Measurements from ENCODE around the gene TMEM178B.

The TMEM178B gene

DNA sequence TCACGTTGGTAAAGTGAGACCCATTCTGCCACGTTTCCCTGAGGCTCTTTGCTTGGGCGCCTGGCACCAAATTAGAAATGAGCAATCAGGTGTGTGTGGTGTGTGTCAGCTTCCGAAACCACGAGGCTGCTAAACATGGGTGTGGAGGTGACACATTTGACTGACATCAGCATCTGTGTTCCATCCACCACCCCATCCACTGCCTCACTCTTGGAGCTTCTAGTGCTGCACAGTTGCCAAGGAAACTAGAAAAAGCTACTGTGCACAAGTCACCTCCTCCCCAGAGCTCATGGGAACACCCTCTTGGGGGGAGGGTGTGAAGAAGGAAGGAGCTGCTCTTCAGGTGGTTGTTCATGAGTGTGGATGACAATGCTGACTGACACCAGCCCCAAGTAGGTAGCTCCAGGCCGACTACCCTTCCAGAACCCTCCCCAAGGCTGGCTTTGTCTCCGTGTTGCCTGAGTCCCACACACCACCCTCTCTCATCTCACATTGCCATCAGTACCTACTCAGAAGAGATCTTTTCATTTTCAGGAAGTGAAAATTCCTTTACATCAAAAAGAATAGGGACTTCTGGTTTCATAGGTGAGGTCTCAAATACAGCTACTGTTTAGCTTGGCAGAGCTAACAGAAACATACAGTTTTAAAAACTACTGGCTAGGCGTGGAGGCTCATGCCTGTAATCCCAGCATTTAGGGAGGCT, 152.2 kb downstream of the TMEM178B start:
- no peak for ATAC-seq

- no peak for ATAC-seq
Measured at GRCh38 chr7:141227454-141227853, 153.6 kb downstream of the TMEM178B start.

DNA sequence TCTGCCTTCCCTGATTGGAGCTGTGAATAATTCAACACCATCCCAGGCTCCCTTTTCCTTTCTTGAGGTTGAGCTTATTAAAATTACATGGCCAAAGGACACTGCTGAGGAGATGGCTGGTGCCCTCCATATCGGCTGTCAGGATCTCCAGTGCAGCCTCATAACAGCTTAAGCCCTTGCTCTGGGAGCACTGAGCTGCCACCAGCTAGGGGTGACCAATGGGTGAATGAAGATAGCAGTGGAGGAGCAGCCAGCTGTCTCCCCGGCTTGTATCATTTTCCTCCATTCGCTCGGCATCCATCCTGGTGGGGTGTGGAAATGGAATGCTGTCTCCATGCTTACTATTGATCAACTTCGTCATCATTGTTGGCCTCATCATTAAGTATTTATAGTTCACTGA, 154.6 kb downstream of the TMEM178B start:
- no peak for ATAC-seq

- ATAC-seq: no peak
Measured at GRCh38 chr7:141231018-141231792, 157.3 kb downstream of the TMEM178B start.

DNA sequence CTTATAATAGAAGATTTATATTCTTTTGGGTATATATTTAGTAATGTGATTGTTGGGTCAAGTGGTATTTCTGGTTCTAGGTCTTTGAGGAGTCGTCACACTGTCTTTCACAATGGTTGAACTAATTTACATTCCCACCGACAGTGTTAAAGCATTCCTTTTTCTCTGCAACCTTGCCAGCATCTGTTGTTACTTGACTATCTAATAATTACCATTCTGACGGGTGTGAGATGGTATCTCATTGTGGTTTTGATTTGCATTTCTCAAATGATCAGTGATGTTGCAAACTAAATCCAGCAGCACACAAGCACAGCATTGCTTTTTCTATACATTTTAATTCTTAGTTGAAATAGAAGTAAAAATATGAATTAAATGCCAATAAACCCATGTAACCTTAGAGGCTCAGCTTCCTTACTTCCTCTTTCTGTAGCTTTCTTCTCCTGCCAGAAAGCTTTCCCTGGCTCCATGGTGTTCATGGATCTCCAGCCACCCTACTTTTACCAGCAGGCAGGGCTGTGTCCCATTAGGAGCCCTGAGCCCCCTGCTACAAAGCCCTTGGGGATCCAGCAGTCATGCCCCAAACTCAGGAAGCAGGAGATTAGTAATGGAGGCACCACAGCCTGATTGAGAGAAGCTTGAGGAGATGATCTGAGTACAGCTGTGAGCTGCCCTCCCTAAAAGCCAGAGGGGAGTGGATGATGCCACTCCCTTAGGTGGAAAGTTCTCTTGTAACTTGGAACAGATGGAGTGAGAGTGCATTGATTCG, 158.6 kb downstream of the TMEM178B start:
- ATAC-seq: no peak

DNA sequence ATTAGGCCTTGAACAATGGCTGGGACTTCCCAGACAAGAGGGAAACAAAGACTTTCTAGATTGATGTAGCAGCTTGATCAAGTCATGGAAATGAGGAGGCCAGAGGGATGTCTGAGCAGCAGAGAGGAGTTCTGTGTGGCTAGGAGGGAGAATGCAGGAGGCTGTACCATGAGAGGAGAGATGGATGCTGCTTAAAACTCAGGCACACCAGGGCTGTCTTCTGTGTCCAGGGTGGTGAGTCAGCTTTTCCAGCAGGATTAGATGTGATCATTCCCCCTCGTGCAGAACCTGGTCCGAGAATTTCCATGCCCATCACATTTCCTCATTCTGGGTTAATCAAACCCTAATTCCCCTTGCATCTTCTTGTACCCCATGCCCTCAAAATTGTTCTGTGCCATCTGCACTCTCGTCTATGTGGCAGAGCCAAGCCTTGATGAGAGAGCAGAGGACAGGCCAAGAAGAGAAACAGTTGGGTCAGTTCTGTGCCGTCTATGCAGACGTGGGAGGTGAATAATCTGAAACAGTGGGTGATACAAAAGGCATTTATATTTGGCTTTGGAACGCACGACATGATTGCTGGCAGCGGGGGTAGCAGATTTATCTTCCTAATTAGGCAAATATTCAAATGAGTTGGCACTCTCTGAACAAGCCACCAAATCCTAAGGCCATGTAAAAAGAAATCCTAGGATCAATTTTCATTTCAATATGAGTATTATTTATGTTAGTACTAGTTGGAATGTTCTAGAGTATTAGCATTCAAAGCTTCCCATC, 160.7 kb downstream of the TMEM178B start:
- ATAC-seq: no peak

DNA sequence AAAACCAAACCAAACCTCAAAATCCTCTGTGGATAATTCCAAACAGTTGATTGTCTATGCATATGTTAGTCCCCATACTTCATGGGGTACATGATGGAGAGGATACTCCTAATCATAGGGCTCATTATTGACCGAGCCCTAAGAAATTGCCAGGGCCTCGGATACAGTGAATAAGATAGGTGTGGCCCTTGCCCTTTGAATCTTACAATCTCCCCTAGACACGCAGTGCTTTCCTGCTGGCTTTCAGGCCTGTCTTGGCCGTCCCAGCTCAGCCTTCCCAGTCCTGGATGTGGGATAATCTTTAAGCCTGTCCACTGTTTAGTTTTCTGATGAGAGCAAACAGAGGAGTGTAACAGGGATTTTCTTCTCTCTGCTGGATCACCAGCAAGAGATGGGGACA, 161.8 kb downstream of the TMEM178B start:
- no peak for ATAC-seq

GRCh38 chr7:141238596-141239243, 164.9 kb downstream of the TMEM178B start:
- no peak for ATAC-seq

- ATAC-seq: no peak
Measured at GRCh38 chr7:141239661-141240060, 165.8 kb downstream of the TMEM178B start.

- no peak for ATAC-seq
Measured at GRCh38 chr7:141242568-141242967, 168.7 kb downstream of the TMEM178B start.

- ATAC-seq: no peak
Measured at GRCh38 chr7:141243368-141243767, 169.5 kb downstream of the TMEM178B start.

- ATAC-seq: no peak
Measured at GRCh38 chr7:141244435-141244834, 170.6 kb downstream of the TMEM178B start.

GRCh38 chr7:141246426-141246825, 172.6 kb downstream of the TMEM178B start:
- no peak for ATAC-seq

GRCh38 chr7:141251180-141251579, 177.3 kb downstream of the TMEM178B start:
- no peak for ATAC-seq

- no peak for ATAC-seq
Measured at GRCh38 chr7:141251957-141252356, 178.1 kb downstream of the TMEM178B start.

GRCh38 chr7:141257597-141257996, 183.7 kb downstream of the TMEM178B start:
- ATAC-seq: no peak

DNA sequence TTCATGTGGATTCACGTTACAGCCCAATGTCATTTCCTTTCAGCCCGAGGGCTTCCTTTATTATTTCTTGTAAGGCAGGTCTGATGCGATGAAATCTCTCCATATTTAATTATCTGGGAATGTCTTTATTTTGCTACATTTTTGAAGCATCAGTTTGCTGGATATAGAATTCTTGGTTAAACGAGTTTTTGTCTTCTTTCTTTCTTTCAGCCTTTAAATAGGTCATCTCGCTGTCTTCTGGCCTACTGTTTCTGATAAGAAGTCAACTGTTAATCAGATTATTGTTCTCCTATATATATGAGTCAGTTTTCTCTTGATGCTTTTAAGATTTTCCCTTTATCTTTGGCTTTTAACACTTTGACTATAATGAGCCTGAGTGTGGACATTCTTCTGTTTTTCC, 184.7 kb downstream of the TMEM178B start:
- no peak for ATAC-seq

- ATAC-seq: no peak
Measured at GRCh38 chr7:141262101-141263090, 188.5 kb downstream of the TMEM178B start.

GRCh38 chr7:141263508-141263907, 189.6 kb downstream of the TMEM178B start:
- ATAC-seq: no peak

- ATAC-seq: no peak
Measured at GRCh38 chr7:141263983-141264382, 190.1 kb downstream of the TMEM178B start.

- ATAC-seq: no peak
Measured at GRCh38 chr7:141264511-141264910, 190.6 kb downstream of the TMEM178B start.
